Measurements from ENCODE around the gene RAP1GAP2.

The RAP1GAP2 gene

GRCh38 chr17:2786176-2786881 is 9.9 kb upstream of the RAP1GAP2 start:
- peak; percentile 64 to 91 for DNase-seq

GRCh38 chr17:2789700-2790099 is 6.5 kb upstream of the RAP1GAP2 start:
- DNase-seq = no peak

GRCh38 chr17:2792366-2793169 is 3.7 kb upstream of the RAP1GAP2 start:
- DNase-seq = no peak

GRCh38 chr17:2794111-2794803 is 2.0 kb upstream of the RAP1GAP2 start:
- DNase-seq = no peak

GRCh38 chr17:2795441-2796163 is 636 bp upstream of the RAP1GAP2 start:
- no peak for DNase-seq

- no peak for DNase-seq
Measured at GRCh38 chr17:2797226-2797625, 988 bp downstream of the RAP1GAP2 start.

GRCh38 chr17:2797637-2798036 is 1.4 kb downstream of the RAP1GAP2 start:
- no peak for DNase-seq

GRCh38 chr17:2798188-2798587 is 1.9 kb downstream of the RAP1GAP2 start:
- no peak for DNase-seq

GRCh38 chr17:2798678-2799077 is 2.4 kb downstream of the RAP1GAP2 start:
- DNase-seq = no peak

- DNase-seq = no peak
Measured at GRCh38 chr17:2799653-2800052, 3.4 kb downstream of the RAP1GAP2 start.

GRCh38 chr17:2800367-2800766 is 4.1 kb downstream of the RAP1GAP2 start:
- DNase-seq = no peak

GRCh38 chr17:2801841-2802240 is 5.6 kb downstream of the RAP1GAP2 start:
- no peak for DNase-seq

GRCh38 chr17:2802574-2802973 is 6.3 kb downstream of the RAP1GAP2 start:
- no peak for DNase-seq

- no peak for DNase-seq
Measured at GRCh38 chr17:2803386-2803785, 7.1 kb downstream of the RAP1GAP2 start.

GRCh38 chr17:2803971-2804370 is 7.7 kb downstream of the RAP1GAP2 start:
- DNase-seq = no peak

GRCh38 chr17:2804912-2805311 is 8.7 kb downstream of the RAP1GAP2 start:
- no peak for DNase-seq

GRCh38 chr17:2805961-2806360 is 9.7 kb downstream of the RAP1GAP2 start:
- DNase-seq = no peak

GRCh38 chr17:2808367-2809335 is 12.4 kb downstream of the RAP1GAP2 start:
- no peak for DNase-seq

- DNase-seq = no peak
Measured at GRCh38 chr17:2809337-2809736, 13.1 kb downstream of the RAP1GAP2 start.

GRCh38 chr17:2814049-2814448 is 17.8 kb downstream of the RAP1GAP2 start:
- DNase-seq = no peak

- no peak for DNase-seq
Measured at GRCh38 chr17:2814481-2815341, 18.5 kb downstream of the RAP1GAP2 start.
